Measurements from ENCODE around the gene ATP7B.
"Not testable (repeated sequence)": the region's sequence is repeated elsewhere in the genome, so short reads cannot be mapped to it uniquely, and the experiment has no call there.

ATP7B gene

DNA sequence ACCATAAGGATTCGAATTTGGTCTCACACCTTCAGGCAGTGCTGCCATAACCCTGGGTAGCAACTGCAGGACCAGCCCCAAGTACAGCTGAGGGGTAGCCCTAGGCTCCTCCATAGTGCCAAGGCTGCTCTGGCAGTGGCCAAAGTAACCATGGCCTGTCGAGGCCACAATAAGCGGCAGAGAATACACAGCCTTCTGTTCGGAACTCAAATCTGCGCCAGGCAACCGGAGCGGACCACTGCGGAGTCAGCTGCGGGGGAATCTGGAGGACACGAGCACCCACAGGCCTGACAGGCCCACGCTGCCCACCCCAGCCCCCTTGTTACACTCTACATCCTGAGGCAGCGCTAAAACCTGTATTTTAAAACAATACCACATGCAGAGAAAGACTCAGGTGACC, 100.7 kb downstream of the ATP7B start:
- no peaks in the 10 kb centered on the region for H3K36me3 Mint-ChIP-seq
- no peak for DNase-seq
- H3K9me3 Mint-ChIP-seq, result no peaks in the 10 kb centered on the region
- H3K4me3 Mint-ChIP-seq, result no peak overlapping the region
- CTCF ChIA-PET, result no interaction called here
- H3K27ac Mint-ChIP-seq, result no peak overlapping the region
- peaks cover 25% of the 10 kb centered on the region for H3K4me1 Mint-ChIP-seq
- no peaks in the 10 kb centered on the region for H3K27me3 Mint-ChIP-seq

DNA sequence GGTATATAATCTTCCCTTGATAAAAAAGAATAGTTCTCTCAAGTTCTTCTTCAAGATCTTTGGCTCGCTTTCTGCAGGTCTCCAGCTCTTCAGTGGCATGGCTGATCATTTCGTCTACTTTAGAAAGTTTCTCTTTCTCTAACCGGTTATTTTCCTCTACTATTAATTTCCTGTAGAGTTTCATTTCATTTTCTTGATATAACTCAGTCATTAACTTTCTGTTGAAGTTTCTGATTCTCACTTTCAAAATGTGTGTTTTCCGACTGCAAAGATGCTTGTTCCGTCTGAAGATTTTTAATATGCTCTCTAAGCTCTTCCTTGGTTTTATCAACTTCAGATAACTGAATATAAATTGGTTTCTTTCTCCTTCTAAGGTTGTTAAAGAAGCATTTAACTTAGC, 102.0 kb downstream of the ATP7B start:
- not testable (repeated sequence) for H3K36me3 Mint-ChIP-seq, H3K27me3 Mint-ChIP-seq, H3K9me3 Mint-ChIP-seq, DNase-seq
- Mint-ChIP-seq H3K4me3 (peak overlapping the region; percentile 7), H3K27ac (peak overlapping the region; percentile 12), H3K4me1 (peaks cover 29% of the 10 kb centered on the region)
- CTCF ChIA-PET, result interaction anchor here (1.0 kb wide), 1 partner anchor 13 kb away, joined by 3 read pairs; no protein-coding TSS in a partner anchor

DNA sequence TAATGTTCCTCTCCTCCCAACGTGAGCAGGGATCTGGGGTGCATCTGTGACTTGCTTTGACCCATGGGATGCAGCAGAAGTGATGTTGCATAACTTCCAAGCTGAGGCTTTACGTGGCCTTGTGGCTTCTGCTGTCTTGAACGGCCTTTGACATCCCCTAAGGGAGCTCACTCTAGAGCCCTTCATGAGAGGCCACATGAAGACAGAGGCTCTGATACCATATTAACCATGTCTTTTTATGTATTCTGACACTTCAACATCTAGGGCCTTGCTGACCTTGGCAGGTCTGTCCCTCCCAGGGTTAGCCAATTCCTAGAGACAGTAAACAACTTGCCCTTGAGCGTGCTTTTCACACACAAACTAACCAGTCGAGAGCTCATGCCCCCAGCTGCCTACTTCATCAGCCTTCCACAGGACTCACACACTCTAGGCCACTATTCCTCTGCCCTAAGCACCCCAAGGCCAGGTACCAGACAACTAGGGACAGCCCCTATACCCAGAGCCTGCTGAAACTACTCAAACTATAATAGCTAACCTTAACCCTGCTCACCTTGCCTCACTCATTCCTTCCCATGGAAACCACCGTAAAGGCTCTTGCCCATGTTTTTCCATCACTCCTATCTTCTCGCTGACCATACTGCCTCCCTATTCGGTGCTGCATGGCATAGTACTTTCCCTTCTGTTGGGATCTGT, 104.1 kb downstream of the ATP7B start:
- Mint-ChIP-seq H3K36me3 (no peaks in the 10 kb centered on the region), H3K27ac (no peak overlapping the region), H3K4me3 (no peak overlapping the region), H3K9me3 (no peaks in the 10 kb centered on the region), H3K27me3 (no peaks in the 10 kb centered on the region), H3K4me1 (peaks cover 31% of the 10 kb centered on the region)
- CTCF ChIA-PET, result interaction anchor here (0.8 to 2.2 kb wide), 3 partner anchors 11 to 57 kb away, joined by 3 to 6 read pairs (median 4); no protein-coding TSS in a partner anchor
- DNase-seq, result no peak

DNA sequence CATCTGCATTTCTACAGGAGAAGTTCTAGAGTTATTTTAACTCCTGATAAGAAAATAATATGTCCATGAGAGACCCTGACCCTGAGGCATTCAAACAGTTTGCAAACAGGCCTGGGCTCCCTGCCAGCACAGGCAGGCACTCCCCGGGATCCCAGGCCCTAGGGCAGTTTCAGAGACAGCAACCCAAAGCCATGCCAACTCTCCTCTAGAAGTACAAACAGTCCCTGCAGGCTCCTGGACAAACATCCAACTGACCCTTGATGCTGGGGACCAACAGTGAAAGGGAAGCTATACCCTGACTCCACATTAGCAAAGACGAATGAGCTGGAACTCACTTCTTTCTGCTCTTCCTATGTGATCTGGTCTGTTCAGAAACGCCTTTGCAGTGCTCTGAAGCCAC, 104.7 kb downstream of the ATP7B start:
- Mint-ChIP-seq H3K36me3 (no peaks in the 10 kb centered on the region), H3K27ac (no peak overlapping the region), H3K4me1 (peaks cover 28% of the 10 kb centered on the region), H3K9me3 (no peaks in the 10 kb centered on the region), H3K4me3 (no peak overlapping the region), H3K27me3 (peaks cover 3% of the 10 kb centered on the region)
- no peak for DNase-seq
- CTCF ChIA-PET, result interaction anchor here (0.8 to 2.2 kb wide), 2 partner anchors 10 to 56 kb away, joined by 4 to 6 read pairs; no protein-coding TSS in a partner anchor

DNA sequence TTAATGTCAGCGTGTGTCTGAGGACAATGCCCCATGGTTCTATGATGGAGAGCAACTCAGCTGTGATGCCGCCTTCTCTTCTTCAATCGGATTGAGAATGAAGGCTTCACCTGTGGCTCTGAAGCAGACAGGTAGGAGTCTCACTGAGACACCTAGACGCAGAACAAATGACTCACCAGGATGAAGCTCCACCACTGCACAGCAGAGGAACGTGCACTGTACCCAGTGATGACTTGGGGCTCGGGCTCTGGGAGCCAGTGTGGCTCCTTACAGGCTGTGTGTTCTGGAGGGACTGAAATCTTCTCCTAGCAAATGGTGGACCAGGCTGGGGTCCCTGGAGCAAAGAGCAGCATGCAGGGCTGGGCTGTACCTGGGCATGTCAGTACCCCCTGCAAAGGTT, 105.5 kb downstream of the ATP7B start:
- Mint-ChIP-seq H3K27me3 (peaks cover 6% of the 10 kb centered on the region), H3K36me3 (no peaks in the 10 kb centered on the region), H3K4me1 (peaks cover 24% of the 10 kb centered on the region), H3K4me3 (no peak overlapping the region), H3K27ac (no peak overlapping the region), H3K9me3 (no peaks in the 10 kb centered on the region)
- no peak for DNase-seq
- CTCF ChIA-PET, result interaction anchor here (2.2 kb wide), 1 partner anchor 10 kb away, joined by 6 read pairs; no protein-coding TSS in a partner anchor

DNA sequence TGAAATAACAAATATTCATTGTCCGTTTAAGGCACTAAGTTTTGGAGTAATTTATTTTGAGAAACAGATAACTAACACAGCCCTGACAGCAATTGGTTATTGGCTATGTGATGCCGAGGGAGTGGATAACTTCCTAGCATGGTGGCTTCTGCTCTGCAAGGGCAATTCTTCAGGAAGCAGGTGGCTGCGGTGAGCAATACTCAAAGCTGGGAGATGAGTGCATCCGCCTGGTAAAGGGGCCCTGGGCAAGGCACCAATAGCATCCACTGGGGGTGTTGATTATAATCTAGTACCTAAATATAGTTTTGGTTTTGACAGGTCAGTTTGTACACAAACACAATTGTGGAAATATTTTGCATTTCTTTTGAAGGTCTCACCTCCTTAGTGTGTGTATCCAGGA, 108.5 kb downstream of the ATP7B start:
- no peak for DNase-seq
- peaks cover 10% of the 10 kb centered on the region for H3K27me3 Mint-ChIP-seq
- H3K36me3 Mint-ChIP-seq, result no peaks in the 10 kb centered on the region
- H3K9me3 Mint-ChIP-seq, result no peaks in the 10 kb centered on the region
- no peak overlapping the region for H3K27ac Mint-ChIP-seq
- H3K4me1 Mint-ChIP-seq, result peaks cover 14% of the 10 kb centered on the region
- no peak overlapping the region for H3K4me3 Mint-ChIP-seq
- CTCF ChIA-PET, result no interaction called here

DNA sequence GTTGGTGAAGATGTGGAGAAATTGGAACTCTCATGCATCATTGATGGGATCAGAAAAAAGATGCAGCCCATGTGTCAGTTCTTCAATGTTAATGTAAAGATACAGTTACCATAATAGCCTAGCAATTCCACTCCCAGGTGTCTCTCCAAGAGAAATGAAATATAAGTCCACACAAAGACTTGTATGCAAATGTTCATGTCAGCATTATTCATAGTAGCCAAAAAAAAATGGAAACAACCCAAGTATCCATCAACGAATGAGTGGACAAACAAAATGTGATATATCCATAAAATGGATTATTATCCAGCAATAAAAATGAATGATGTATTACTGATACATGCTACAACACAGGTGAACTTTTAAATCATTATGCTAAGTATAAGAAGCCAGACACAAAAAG, 110.8 kb downstream of the ATP7B start:
- peaks cover 21% of the 10 kb centered on the region for H3K27me3 Mint-ChIP-seq
- H3K4me1 Mint-ChIP-seq, result peaks cover 18% of the 10 kb centered on the region
- H3K4me3 Mint-ChIP-seq, result no peak overlapping the region
- CTCF ChIA-PET, result no interaction called here
- H3K9me3 Mint-ChIP-seq, result no peaks in the 10 kb centered on the region
- no peak for DNase-seq
- H3K27ac Mint-ChIP-seq, result no peak overlapping the region
- H3K36me3 Mint-ChIP-seq, result no peaks in the 10 kb centered on the region

DNA sequence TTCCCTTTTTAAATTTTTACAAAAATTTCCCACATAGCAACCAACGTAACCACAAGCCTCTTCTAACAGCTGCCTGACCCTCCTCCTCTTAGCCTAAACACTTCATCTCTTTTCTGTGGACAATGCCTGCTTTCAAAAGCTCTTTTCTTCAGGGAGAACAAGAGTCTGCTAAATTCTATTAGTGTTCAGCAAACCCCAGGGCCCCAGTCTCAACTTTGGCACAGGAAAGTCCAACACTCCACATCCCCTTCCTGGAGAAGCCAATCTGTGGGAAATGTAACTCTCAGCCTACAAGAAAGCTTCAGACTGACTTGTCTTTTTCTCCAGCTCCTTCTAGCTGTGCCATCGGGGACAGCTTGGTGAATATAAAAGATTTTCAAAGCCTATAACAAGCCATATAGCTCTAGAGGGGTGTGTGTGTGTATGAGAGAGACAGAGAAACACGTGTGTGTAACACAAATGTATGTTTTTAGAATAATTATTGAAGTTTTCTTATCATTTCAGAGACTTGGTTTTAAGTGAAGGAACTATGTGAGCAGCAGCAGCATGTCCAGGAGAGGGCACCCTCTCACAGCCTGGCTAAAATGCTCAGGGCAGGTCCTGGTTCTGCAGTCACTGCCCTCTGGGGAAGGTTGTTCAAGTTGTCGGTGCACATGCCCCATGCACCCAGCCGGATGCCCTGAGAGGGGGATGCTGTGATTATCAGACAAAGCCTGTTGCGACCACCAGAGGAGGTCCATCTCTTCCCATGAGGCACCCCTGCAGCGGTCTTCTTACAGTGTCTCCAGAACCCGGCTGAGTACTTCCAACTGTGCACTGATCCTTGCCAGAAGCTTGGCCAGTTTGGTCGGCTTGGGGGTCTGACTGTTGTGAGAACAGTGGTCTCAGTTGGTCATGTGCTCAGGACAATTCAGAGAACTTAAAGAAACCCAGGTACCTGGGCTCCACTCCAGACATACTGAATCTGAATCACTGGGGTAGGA, 115.1 kb downstream of the ATP7B start:
- Mint-ChIP-seq H3K4me3 (no peak overlapping the region), H3K9me3 (no peaks in the 10 kb centered on the region), H3K27me3 (peaks cover 35% of the 10 kb centered on the region), H3K4me1 (peaks cover 4% of the 10 kb centered on the region), H3K27ac (no peak overlapping the region), H3K36me3 (no peaks in the 10 kb centered on the region)
- peak; percentile 74 for DNase-seq
- CTCF ChIA-PET, result interaction anchor here (0.7 to 3.1 kb wide), 24 partner anchors 11 to 552 kb away, joined by 3 to 34 read pairs (median 4); partner anchors contain the start of gene NEK5

DNA sequence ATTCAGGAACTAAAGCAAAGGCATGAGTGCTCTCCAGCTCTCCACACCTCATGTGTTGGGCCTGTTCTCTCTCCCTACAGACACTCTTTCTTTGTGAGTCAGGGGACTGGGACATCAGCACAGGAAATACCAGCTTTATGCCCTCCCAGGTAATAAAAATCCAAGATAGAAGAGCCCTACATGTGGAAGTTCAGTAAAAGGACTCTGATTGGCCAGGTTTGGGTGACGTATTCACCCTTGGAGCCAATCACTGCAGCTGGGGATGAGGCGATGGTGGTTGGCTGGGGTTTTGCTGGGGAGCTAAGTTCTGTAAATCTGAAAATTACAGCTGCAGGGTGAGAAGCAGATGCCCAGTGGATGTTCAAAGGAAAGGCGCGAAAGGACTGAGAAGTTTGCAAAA, 117.0 kb downstream of the ATP7B start:
- Mint-ChIP-seq H3K36me3 (no peaks in the 10 kb centered on the region), H3K9me3 (no peaks in the 10 kb centered on the region), H3K4me1 (peaks cover 4% of the 10 kb centered on the region), H3K27ac (no peak overlapping the region), H3K4me3 (no peak overlapping the region), H3K27me3 (peaks cover 46% of the 10 kb centered on the region)
- DNase-seq, result no peak
- CTCF ChIA-PET, result interaction anchor here (1.3 to 3.1 kb wide), 4 partner anchors 28 to 233 kb away, joined by 5 to 34 read pairs (median 15); partner anchors contain the start of gene NEK5

DNA sequence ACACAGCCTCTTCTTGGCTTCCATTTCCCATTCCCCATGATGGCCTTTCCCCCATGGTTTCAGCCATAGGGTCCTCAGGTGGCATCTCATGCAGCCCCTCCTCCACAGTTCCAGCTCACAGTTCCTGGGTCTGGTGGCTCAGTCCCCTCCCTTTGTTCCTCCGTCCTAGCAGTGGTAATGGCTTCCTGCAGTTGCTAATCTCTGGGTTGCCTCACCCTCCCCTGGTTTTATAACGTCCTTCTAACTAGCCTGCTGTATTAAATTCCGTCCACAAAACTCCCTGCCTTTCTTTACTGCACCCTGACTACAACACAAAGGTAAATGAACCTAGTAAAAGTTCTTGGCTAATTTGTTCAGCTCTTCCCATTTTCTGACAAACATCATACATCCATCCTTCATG, 118.6 kb downstream of the ATP7B start:
- no peak overlapping the region for H3K27ac Mint-ChIP-seq
- DNase-seq, result no peak
- H3K27me3 Mint-ChIP-seq, result peaks cover 43% of the 10 kb centered on the region
- no peaks in the 10 kb centered on the region for H3K36me3 Mint-ChIP-seq
- CTCF ChIA-PET, result interaction anchor here (0.7 to 0.8 kb wide), 2 partner anchors 31 to 235 kb away, joined by 3 read pairs; no protein-coding TSS in a partner anchor
- no peak overlapping the region for H3K4me3 Mint-ChIP-seq
- no peaks in the 10 kb centered on the region for H3K9me3 Mint-ChIP-seq
- peaks cover 4% of the 10 kb centered on the region for H3K4me1 Mint-ChIP-seq

DNA sequence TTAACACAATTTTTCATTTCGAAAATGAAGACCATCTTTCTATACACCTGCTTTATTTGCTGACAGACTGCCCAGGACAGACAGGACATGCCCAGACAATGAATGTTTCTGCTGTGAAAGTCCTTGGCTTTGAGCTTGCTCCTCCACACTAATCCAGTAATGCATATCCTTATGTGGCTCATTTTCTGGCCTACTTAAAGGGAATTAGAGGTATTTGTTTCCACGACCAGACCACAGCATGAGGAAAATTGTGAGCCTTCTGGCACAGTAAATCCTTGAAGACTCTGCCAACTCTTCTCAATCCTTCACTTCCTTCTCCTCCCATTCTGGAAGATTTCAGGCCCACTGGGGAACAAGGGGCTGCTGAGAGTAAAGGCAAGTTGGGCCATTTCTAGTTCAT, 123.8 kb downstream of the ATP7B start:
- Mint-ChIP-seq H3K9me3 (peaks cover 5% of the 10 kb centered on the region), H3K4me3 (no peak overlapping the region), H3K27me3 (peaks cover 30% of the 10 kb centered on the region), H3K36me3 (no peaks in the 10 kb centered on the region), H3K4me1 (no peaks in the 10 kb centered on the region), H3K27ac (no peak overlapping the region)
- CTCF ChIA-PET, result interaction anchor here (0.8 kb wide), 1 partner anchor 19 kb away, joined by 3 read pairs; no protein-coding TSS in a partner anchor
- no peak for DNase-seq

DNA sequence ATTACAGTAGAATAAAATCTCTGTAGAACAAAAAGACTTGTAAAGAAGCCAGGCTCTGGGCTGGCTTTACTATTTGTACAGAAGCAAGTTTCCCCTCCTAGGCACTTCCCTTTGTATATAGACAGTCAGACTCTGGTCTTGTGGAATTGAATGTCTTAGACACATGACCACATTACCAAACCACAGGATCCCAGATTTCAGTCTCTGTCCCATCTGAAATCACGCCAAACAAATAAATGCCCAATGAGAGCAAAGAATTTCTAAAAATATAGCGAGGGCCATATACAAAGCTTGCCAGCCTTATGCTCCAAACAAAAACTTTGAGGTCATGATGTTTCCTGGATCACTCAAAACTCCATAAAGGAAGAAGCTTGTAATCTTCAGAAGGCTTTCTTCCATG, 125.6 kb downstream of the ATP7B start:
- CTCF ChIA-PET, result no interaction called here
- Mint-ChIP-seq H3K4me1 (no peaks in the 10 kb centered on the region), H3K27me3 (peaks cover 14% of the 10 kb centered on the region), H3K36me3 (no peaks in the 10 kb centered on the region), H3K4me3 (no peak overlapping the region), H3K9me3 (peaks cover 5% of the 10 kb centered on the region), H3K27ac (no peak overlapping the region)
- DNase-seq, result no peak

DNA sequence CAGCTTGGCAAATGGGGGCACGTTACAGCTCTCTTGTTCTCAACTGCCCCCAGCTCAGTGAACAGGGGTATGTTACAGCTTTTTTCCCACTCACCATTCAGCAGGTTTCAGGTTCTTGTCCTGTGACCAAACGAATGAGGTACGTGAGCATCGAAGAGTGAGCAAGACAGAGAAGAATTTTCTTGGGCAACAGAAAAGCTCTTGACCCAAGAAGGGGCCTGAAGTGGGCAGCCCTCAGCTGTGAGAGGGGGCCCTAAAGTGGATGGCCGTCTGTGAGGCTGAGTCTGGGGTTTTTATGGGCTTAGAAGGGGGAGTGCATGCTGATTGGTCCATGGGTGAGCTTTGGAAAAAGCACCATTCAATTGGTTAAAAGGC, 128.0 kb downstream of the ATP7B start:
- H3K27ac Mint-ChIP-seq, result no peak overlapping the region
- DNase-seq, result no peak
- H3K36me3 Mint-ChIP-seq, result no peaks in the 10 kb centered on the region
- H3K9me3 Mint-ChIP-seq, result peaks cover 5% of the 10 kb centered on the region
- no peaks in the 10 kb centered on the region for H3K4me1 Mint-ChIP-seq
- no peak overlapping the region for H3K4me3 Mint-ChIP-seq
- H3K27me3 Mint-ChIP-seq, result peaks cover 7% of the 10 kb centered on the region
- CTCF ChIA-PET, result no interaction called here
